RPMI8226 (cell line): ENCODE measurements around the gene VIPR2.
"Not testable (repeated sequence)": the region's sequence is repeated elsewhere in the genome, so short reads cannot be mapped to it uniquely, and the experiment has no call there.

Experiments
- DNase-seq: peaks from one replicate; pipeline ENCODE4 v3.0.0-alpha.2; 2015

The VIPR2 gene

GRCh38 chr7:159000070-159000469 is 144.6 kb downstream of the VIPR2 start:
- no peak for DNase-seq

GRCh38 chr7:158999496-158999895 is 145.2 kb downstream of the VIPR2 start:
- no peak for DNase-seq

- DNase-seq: not testable (repeated sequence)
Measured at GRCh38 chr7:158998261-158998660, 146.4 kb downstream of the VIPR2 start.

- DNase-seq: no peak
Measured at GRCh38 chr7:158997471-158997870, 147.2 kb downstream of the VIPR2 start.

- DNase-seq: no peak
Measured at GRCh38 chr7:158997110-158997453, 147.6 kb downstream of the VIPR2 start.

DNA sequence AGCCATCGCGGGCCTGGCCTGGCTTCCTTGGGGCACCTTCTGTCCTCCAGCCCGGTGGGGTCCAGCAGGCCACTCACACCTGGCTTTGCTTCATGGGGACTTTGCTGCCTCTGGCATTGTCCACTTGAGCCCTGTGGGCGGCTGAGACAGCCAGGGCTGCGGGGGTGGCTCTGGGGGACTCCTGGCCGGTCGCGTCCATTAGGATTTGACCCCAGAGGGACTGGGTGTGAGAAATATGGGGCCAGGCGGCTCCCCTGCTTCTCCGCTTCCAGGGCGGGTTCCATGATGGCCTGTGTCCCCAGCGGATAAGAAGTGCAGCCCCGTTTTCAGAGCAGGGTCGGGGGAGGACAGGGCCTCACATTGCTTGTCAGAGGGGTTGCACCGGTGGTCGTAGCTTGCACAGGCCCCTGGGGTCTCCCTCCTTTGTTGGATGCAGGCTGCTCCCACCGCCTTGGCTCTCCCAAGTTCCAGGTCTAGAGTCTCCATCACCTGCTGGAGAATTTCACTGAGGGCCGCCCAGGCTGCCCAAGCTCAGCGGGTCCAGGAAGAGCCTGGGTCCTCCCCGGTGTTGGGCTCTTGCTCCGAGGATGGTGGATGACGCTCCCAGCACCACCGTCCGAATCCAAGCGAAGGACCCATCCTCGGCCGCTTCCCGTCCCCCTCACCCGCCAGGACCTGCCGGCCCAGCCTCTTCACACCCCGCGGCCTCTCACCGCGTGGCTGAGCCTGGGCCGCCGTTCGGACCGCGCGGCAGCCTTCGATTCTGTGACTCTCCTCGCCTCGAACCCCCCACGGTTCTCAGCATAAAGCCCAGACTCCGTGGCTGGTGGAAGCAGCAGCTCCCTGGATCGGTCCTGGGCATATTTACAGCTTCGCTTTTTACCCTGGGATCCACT is 148.2 kb downstream of the VIPR2 start:
- no peak for DNase-seq

GRCh38 chr7:158995514-158995913 is 149.2 kb downstream of the VIPR2 start:
- DNase-seq: no peak

- DNase-seq: no peak
Measured at GRCh38 chr7:158994687-158995086, 150.0 kb downstream of the VIPR2 start.

- no peak for DNase-seq
Measured at GRCh38 chr7:158993591-158993990, 151.1 kb downstream of the VIPR2 start.

DNA sequence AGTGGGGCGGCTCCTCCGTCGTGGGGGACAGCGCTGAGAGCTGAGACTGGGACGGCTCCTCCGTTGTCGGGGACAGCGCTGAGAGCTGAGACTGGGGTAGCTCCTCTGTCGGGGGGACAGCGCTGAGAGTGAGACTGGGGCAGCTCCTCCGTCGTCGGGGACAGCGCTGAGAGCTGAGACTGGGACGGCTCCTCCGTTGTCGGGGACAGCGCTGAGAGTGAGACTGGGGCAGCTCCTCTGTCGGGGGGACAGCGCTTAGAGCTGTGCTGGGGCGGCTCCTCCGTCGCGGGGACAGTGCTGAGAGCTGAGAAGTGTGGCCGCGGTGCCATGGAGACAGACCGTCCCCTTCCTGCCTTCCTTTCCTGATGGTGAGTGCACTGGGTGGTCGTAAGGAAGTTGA is 151.9 kb downstream of the VIPR2 start:
- DNase-seq: no peak

DNA sequence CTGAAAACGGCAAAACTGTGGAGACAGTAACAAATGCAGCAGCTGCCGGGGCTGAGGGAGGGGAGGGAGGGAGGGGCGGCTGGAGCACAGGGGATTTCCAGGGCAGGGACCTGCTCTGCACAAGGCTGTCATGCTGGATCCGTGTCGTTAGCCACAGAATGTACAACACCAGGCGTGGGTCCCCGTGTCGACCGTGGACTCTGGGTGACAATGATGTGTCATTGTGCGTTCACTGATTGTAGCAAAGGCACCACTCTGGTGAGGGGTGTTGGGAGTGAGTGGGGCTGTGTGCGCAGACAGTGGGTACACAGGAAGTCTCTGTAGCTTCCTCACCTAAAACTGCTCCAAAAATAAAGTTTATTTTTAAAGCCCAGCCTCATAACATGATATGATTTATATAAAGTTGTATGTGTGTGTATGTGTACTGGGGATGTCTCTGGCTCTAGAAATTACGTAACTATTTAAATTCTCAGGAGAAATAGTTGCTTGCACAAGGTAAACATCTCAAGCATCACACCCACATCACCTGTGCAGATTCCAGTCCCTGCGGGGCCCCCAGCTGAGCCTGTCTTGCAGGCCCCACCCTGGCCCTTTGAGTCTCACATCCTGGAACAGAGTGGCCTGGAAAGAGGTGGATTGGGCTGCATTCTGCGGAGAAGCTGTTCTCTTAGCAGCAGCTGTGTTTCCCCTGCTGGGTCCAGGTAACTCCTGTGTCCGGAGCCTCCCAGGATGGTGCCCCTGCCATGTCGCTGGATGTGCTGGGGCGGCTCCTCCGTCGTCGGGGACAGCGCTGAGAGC is 152.6 kb downstream of the VIPR2 start:
- no peak for DNase-seq

DNA sequence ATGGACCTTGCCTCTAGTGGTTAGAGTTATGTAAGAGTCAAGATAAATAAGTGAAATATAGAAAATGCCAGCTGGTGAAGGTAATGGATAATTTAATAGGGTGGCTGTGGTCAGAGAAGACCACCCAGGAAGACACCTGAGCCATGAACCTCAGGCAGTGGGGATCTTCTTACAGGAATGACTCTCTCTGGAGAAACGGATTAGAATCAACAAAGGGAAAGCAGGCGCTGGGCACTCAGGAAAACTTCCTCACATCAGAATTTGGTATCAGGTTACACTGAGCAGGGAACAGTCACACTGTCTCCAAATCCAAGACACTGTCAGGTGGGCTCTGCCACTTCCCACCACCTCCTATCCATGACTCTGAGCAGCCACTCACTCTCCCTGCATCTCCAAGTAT is 155.7 kb downstream of the VIPR2 start:
- DNase-seq: no peak

GRCh38 chr7:158988302-158988862 is 156.3 kb downstream of the VIPR2 start:
- no peak for DNase-seq

GRCh38 chr7:158987691-158988090 is 157.0 kb downstream of the VIPR2 start:
- no peak for DNase-seq

GRCh38 chr7:158985583-158985982 is 159.1 kb downstream of the VIPR2 start:
- DNase-seq: no peak

GRCh38 chr7:158984007-158984406 is 160.7 kb downstream of the VIPR2 start:
- DNase-seq: not testable (repeated sequence)

DNA sequence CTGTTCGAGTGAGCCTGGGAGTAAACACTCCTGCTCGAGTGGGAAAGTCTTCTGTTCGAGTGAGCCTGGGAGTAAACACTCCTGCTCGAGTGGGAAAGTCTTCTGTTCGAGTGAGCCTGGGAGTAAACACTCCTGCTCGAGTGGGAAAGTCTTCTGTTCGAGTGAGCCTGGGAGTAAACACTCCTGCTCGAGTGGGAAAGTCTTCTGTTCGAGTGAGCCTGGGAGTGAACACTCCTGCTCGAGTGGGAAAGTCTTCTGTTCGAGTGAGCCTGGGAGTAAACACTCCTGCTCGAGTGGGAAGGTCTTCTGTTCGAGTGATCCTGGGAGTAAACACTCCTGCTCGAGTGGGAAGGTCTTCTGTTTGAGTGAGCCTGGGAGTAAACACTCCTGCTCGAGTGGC is 162.6 kb downstream of the VIPR2 start:
- not testable (repeated sequence) for DNase-seq

DNA sequence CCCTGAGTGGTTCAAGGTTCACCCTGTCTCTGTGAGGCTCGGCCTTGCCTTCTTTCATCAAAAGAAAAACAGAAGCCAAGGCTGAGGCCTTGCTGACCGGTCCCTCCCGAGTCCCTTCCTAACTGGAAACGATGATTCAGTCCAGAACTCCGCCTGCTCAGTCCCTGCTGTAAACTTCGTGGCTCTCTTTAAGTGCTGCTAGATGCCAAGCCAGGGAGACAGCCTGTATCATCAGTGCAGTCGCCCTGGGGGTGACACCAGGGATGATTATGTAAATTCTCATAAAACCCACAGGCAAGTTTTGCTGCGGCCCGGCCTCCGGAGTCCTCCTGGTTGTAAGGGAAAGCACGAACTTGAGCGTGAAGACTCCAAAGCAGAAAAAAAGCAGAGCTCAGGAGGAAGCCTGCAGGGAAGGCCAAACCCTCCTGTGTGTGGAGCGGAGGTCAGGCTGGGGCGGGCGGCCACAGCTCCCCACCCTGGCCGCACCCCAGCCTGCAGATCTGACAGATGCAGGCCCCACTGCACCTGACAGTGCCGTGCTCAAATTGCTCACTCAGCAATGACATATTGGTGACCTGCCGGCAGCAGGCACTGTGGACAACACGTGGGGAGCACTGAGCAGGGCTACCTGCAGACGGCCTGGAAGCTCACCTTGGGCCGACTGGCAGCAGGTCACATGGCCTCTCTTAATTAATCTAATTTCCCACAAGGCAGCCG is 164.9 kb downstream of the VIPR2 start:
- DNase-seq: peak; percentile 58

- no peak for DNase-seq
Measured at GRCh38 chr7:158979023-158979529, 165.6 kb downstream of the VIPR2 start.
